Brain pericyte (primary cell): ENCODE results near the gene PLCXD1.
A peak's percentile ranks its signal among the peaks of the same experiment; 100 is the strongest.
"Not testable (repeated sequence)": the region's sequence is repeated elsewhere in the genome, so short reads cannot be mapped to it uniquely, and the experiment has no call there.

Source experiments
- DNase-seq: peaks from one replicate; pipeline ENCODE4 v3.0.0-alpha.2; 2012; ENCODE audit warnings: low read depth, low spot score

The PLCXD1 gene

GRCh38 chrX:262381-262909 is 18.7 kb upstream of the PLCXD1 start:
- DNase-seq = no peak

GRCh38 chrX:264006-264405 is 17.2 kb upstream of the PLCXD1 start:
- DNase-seq = not testable (repeated sequence)

- no peak for DNase-seq
These were observed 16.3 kb upstream of the PLCXD1 start for GRCh38 chrX:264634-265455.

- no peak for DNase-seq
These were observed 15.7 kb upstream of the PLCXD1 start for GRCh38 chrX:265502-265901.

- DNase-seq = no peak
These were observed 13.4 kb upstream of the PLCXD1 start for GRCh38 chrX:267771-268261.

- no peak for DNase-seq
These were observed 10.3 kb upstream of the PLCXD1 start for GRCh38 chrX:270848-271367.

- DNase-seq = peak; percentile 72
These were observed 6.2 kb upstream of the PLCXD1 start for GRCh38 chrX:274904-275475.

GRCh38 chrX:275476-275966 is 5.7 kb upstream of the PLCXD1 start:
- no peak for DNase-seq

- DNase-seq = no peak
These were observed 5.1 kb upstream of the PLCXD1 start for GRCh38 chrX:275967-276580.

- no peak for DNase-seq
These were observed 4.5 kb upstream of the PLCXD1 start for GRCh38 chrX:276581-277201.

GRCh38 chrX:279757-280604 is 1.2 kb upstream of the PLCXD1 start:
- DNase-seq = not testable (repeated sequence)

- DNase-seq = not testable (repeated sequence)
These were observed 459 bp upstream of the PLCXD1 start for GRCh38 chrX:280722-281121.

- DNase-seq = not testable (repeated sequence)
These were observed 960 bp downstream of the PLCXD1 start for GRCh38 chrX:282000-282681.

GRCh38 chrX:283115-283845 is 2.1 kb downstream of the PLCXD1 start:
- DNase-seq = no peak

- DNase-seq = no peak
These were observed 4.0 kb downstream of the PLCXD1 start for GRCh38 chrX:285076-285677.

GRCh38 chrX:287670-288069 is 6.5 kb downstream of the PLCXD1 start:
- no peak for DNase-seq

GRCh38 chrX:288561-288991 is 7.4 kb downstream of the PLCXD1 start:
- DNase-seq = no peak

GRCh38 chrX:290476-291166 is 9.4 kb downstream of the PLCXD1 start:
- no peak for DNase-seq
